ENCODE results near the gene RYR2. TPM values are rescaled to one million over a fixed set of nuclear protein-coding genes. Genes with fewer than 3 reads are reported as not detected.

RYR2 gene
- total RNA-seq, 1 experiment from 2014 or later = 3.4 TPM

- Histone ChIP-seq H3K56ac (ENCODE audit: insufficient read length, low read depth, low read length) (no peak overlapping the region), H3K9ac (ENCODE audit: extremely low read depth, insufficient read length, low read length) (no peak overlapping the region), H3K4me1 (ENCODE audit: insufficient read depth, low read length) (peaks cover 4% of the 10 kb centered on the region; the same call in 1 of the 2 replicates), H2BK120ac (ENCODE audit: low read depth, low read length, poor library complexity, severe bottlenecking) (peak overlapping the region; percentile 48), H2BK12ac (ENCODE audit: insufficient read length, low read depth, low read length) (peak overlapping the region; percentile 94), H3K79me2 (ENCODE audit: insufficient read depth, low read length) (peaks cover 3% of the 10 kb centered on the region; the same call in 1 of the 2 replicates), H2BK15ac (ENCODE audit: low read depth, low read length) (0 out of 2 replicates have a peak overlapping the region, but pooled peaks have one; percentile 77), H2BK20ac (ENCODE audit: low read depth, low read length, poor library complexity, severe bottlenecking) (peak overlapping the region; percentile 99), H3K18ac (ENCODE audit: insufficient read length, low read depth, low read length) (peak overlapping the region; percentile 85), H2AK5ac (ENCODE audit: insufficient read length, low read length) (no peak overlapping the region), H4K8ac (replicated peaks; ENCODE audit: insufficient read length, low read depth, low read length) (no peak overlapping the region), H3K4me2 (ENCODE audit: insufficient read depth, insufficient read length, low read length) (peak overlapping the region; percentile 57), H3K23me2 (ENCODE audit: insufficient read length, low read depth, low read length, poor library complexity, severe bottlenecking) (no peaks in the 10 kb centered on the region), H4K91ac (ENCODE audit: insufficient read length, low read depth, low read length) (no peak overlapping the region), H3K27me3 (ENCODE audit: insufficient read depth, low read length) (no peaks in the 10 kb centered on the region), H3K27ac (ENCODE audit: insufficient read length, low read depth, low read length) (no peak overlapping the region), H2BK5ac (ENCODE audit: insufficient read length, low read length) (no peak overlapping the region), H3K9me3 (ENCODE audit: control insufficient read depth, low read depth, low read length) (no peaks in the 10 kb centered on the region), H3K14ac (ENCODE audit: insufficient read depth, low read length) (peak overlapping the region; percentile 12; the same call in 1 of the 2 replicates), H3K23ac (ENCODE audit: insufficient read length, low read depth, low read length) (no peak overlapping the region), H3T11ph (ENCODE audit: low read length) (peak overlapping the region; percentile 76), H3K4ac (ENCODE audit: low read depth, low read length) (peak overlapping the region; percentile 27; the same call in 1 of the 2 replicates), H2AFZ (ENCODE audit: low read length) (peak overlapping the region; percentile 48), H4K5ac (ENCODE audit: insufficient read length, low read depth, low read length) (peak overlapping the region; percentile 97), H3K79me1 (ENCODE audit: insufficient read depth, low read depth, low read length, poor library complexity, severe bottlenecking) (no peaks in the 10 kb centered on the region), H4K20me1 (ENCODE audit: control insufficient read depth, insufficient read depth, insufficient read length) (no peaks in the 10 kb centered on the region)
- Mint-ChIP-seq H3K27me3 (ENCODE audit: low read depth) (no peaks in the 10 kb centered on the region; the same call in 1 of the 2 replicates), H3K4me1 (peaks cover 16 to 17% of the 10 kb centered on the region in 2 experiments), H3K4me3 (peak overlapping the region; percentile 27 to 50; a peak in 4 of 5 replicates), H3K36me3 (ENCODE audit: insufficient read depth in 1 of 3, low read depth in 3 of 3) (peaks cover 0 to 16% (median 0%) of the 10 kb centered on the region in 3 experiments; a peak in 5 of 7 replicates), H3K9me3 (peaks cover 6 to 11% of the 10 kb centered on the region in 2 experiments), H3K27ac (peak overlapping the region in 2 of 3 experiments; percentile 65 to 86; a peak in 4 of 7 replicates)
- TF ChIP-seq CTCF (conservative IDR thresholded peaks at IDR 0.05) = no peak
- no CpG with 5 or more reads among the region's 11 CpGs for WGBS (ENCODE audit: extremely low coverage, insufficient read length, low lambda C conversion rate)
- no peak for DNase-seq
These were observed 32.6 kb downstream of the RYR2 start for GRCh38 chr1:237074371-237075117.
